ENCODE results near the gene DDX47. TPM values are rescaled to one million over a fixed set of nuclear protein-coding genes. Genes with fewer than 3 reads are reported as not detected.
"Not testable (repeated sequence)": the region's sequence is repeated elsewhere in the genome, so short reads cannot be mapped to it uniquely, and the experiment has no call there.

DDX47 gene
- total RNA-seq, 5 donors from 2014 or later (not counting 1 experiment from before 2014, with no cell fraction given): 60.4 to 141 (median 69.8) TPM

GRCh38 chr12:12804432-12804886 lies 8.7 kb upstream of the DDX47 start:
- no peaks in the 10 kb centered on the region for H3K36me3 ChIP-seq (ENCODE audit: control insufficient read depth in 2 of 2, extremely low read depth in 1 of 2, insufficient read depth in 1 of 2, low read length in 1 of 2)
- H3K4me1 ChIP-seq (ENCODE audit: control insufficient read depth in 1 of 2, extremely low read depth in 1 of 2, insufficient read depth in 2 of 2, low read length in 2 of 2): peaks cover 25 to 39% of the 10 kb centered on the region in 2 experiments
- H3K4me3 ChIP-seq (ENCODE audit: control insufficient read depth in 1 of 2, extremely low read depth in 1 of 2, low read length in 1 of 2): no peak overlapping the region
- no peaks in the 10 kb centered on the region for H3K27me3 Mint-ChIP-seq
- CTCF ChIA-PET: interaction anchor here (0.6 to 1.5 kb wide), 5 partner anchors 15 to 148 kb away, joined by 3 to 9 read pairs (median 4); no protein-coding TSS in a partner anchor
- H3K27ac Mint-ChIP-seq: peak overlapping the region; percentile 93 to 100
- no peak overlapping the region for H3K27ac ChIP-seq (ENCODE audit: low read length)
- WGBS (ENCODE audit: insufficient coverage): no CpG with 5 or more reads among the region's 6 CpGs
- DNase-seq (no peak), ATAC-seq (replicated peaks in 1 of 4) (no peak)
- H3K27me3 ChIP-seq (replicated peaks in 1 of 2; ENCODE audit: control insufficient read depth in 2 of 2, extremely low read depth in 1 of 2, insufficient read depth in 2 of 2, low read length in 1 of 2): no peaks in the 10 kb centered on the region
- H3K9me3 ChIP-seq: no peaks in the 10 kb centered on the region
- POLR2A ChIA-PET: interaction anchor here (0.7 to 1.0 kb wide), 3 partner anchors 9 to 429 kb away, joined by 3 to 5 read pairs (median 3); no protein-coding TSS in a partner anchor
- peaks cover 61 to 71% (median 65%) of the 10 kb centered on the region in 3 donors for H3K4me1 Mint-ChIP-seq
- H3K9me3 Mint-ChIP-seq: no peaks in the 10 kb centered on the region
- H3K4me3 Mint-ChIP-seq: no peak overlapping the region
- H3K36me3 Mint-ChIP-seq: no peaks in the 10 kb centered on the region

- Histone ChIP-seq H3K27ac (ENCODE audit: low read length) (peak overlapping the region; percentile 93), H3K27me3 (replicated peaks in 1 of 2; ENCODE audit: control insufficient read depth in 2 of 2, extremely low read depth in 1 of 2, insufficient read depth in 2 of 2, low read length in 1 of 2) (no peaks in the 10 kb centered on the region), H3K4me1 (ENCODE audit: control insufficient read depth in 1 of 2, extremely low read depth in 1 of 2, insufficient read depth in 2 of 2, low read length in 2 of 2) (peaks cover 25 to 39% of the 10 kb centered on the region in 2 experiments), H3K36me3 (ENCODE audit: control insufficient read depth in 2 of 2, extremely low read depth in 1 of 2, insufficient read depth in 1 of 2, low read length in 1 of 2) (no peaks in the 10 kb centered on the region), H3K9me3 (no peaks in the 10 kb centered on the region), H3K4me3 (ENCODE audit: control insufficient read depth in 1 of 2, extremely low read depth in 1 of 2, low read length in 1 of 2) (no peak overlapping the region)
- POLR2A ChIA-PET: interaction anchor here in 1 of 2 donors (0.6 to 0.7 kb wide), 2 partner anchors 10 to 195 kb away, joined by 3 to 6 read pairs; no protein-coding TSS in a partner anchor
- CTCF ChIA-PET: interaction anchor here (0.6 to 1.1 kb wide), 4 partner anchors 18 to 498 kb away, joined by 4 to 6 read pairs (median 6); no protein-coding TSS in a partner anchor
- H3K27me3 Mint-ChIP-seq: no peaks in the 10 kb centered on the region
- peaks cover 61 to 77% (median 73%) of the 10 kb centered on the region in 3 donors for H3K4me1 Mint-ChIP-seq
- peak overlapping the region; percentile 93 to 100 for H3K27ac Mint-ChIP-seq
- no peak for DNase-seq
- 74% methylated on average over 6 of the region's 8 CpGs for WGBS (ENCODE audit: insufficient coverage)
- ATAC-seq (replicated peaks in 1 of 4): no peak
- H3K9me3 Mint-ChIP-seq: no peaks in the 10 kb centered on the region
- peak overlapping the region in 1 of 3 donors; percentile 62 for H3K4me3 Mint-ChIP-seq
- no peaks in the 10 kb centered on the region for H3K36me3 Mint-ChIP-seq
Observed at GRCh38 chr12:12806784-12807516, 6.2 kb upstream of the DDX47 start.

GRCh38 chr12:12807517-12807903 lies 5.6 kb upstream of the DDX47 start:
- not testable (repeated sequence) for DNase-seq; H3K27me3 ChIP-seq (replicated peaks in 1 of 2; ENCODE audit: control insufficient read depth in 2 of 2, extremely low read depth in 1 of 2, insufficient read depth in 2 of 2, low read length in 1 of 2); H3K36me3 ChIP-seq (ENCODE audit: control insufficient read depth in 2 of 2, extremely low read depth in 1 of 2, insufficient read depth in 1 of 2, low read length in 1 of 2); H3K4me3 ChIP-seq (ENCODE audit: control insufficient read depth in 1 of 2, extremely low read depth in 1 of 2, low read length in 1 of 2); ATAC-seq (replicated peaks in 1 of 4); H3K36me3 Mint-ChIP-seq; H3K9me3 ChIP-seq; H3K27me3 Mint-ChIP-seq; H3K9me3 Mint-ChIP-seq
- Histone ChIP-seq H3K27ac (ENCODE audit: low read length) (peak overlapping the region; percentile 93), H3K4me1 (ENCODE audit: control insufficient read depth in 1 of 2, extremely low read depth in 1 of 2, insufficient read depth in 2 of 2, low read length in 2 of 2) (peaks cover 25 to 39% of the 10 kb centered on the region in 2 experiments)
- Mint-ChIP-seq H3K27ac (peak overlapping the region; percentile 93 to 100), H3K4me3 (peak overlapping the region in 1 of 3 donors; percentile 62), H3K4me1 (peaks cover 56 to 71% (median 70%) of the 10 kb centered on the region in 3 donors)
- ChIA-PET POLR2A (interaction anchor here in 1 of 2 donors (0.6 kb wide), 1 partner anchor 194 kb away, joined by 6 read pairs; no protein-coding TSS in a partner anchor), CTCF (interaction anchor here (0.6 to 1.1 kb wide), 4 partner anchors 18 to 499 kb away, joined by 4 to 6 read pairs (median 6); no protein-coding TSS in a partner anchor)
- no CpG with 5 or more reads among the region's 3 CpGs for WGBS (ENCODE audit: insufficient coverage)

GRCh38 chr12:12807970-12808702 lies 5.0 kb upstream of the DDX47 start:
- H3K27me3 Mint-ChIP-seq: no peaks in the 10 kb centered on the region
- peak overlapping the region; percentile 94 to 100 for H3K27ac Mint-ChIP-seq
- ATAC-seq (replicated peaks in 1 of 4) (peak; percentile 82 to 88 (median 86)), DNase-seq (peak; percentile 36 to 89 (median 71))
- Histone ChIP-seq H3K4me1 (ENCODE audit: control insufficient read depth in 1 of 2, extremely low read depth in 1 of 2, insufficient read depth in 2 of 2, low read length in 2 of 2) (peaks cover 25 to 40% of the 10 kb centered on the region in 2 experiments), H3K9me3 (no peaks in the 10 kb centered on the region), H3K27ac (ENCODE audit: low read length) (peak overlapping the region; percentile 93), H3K27me3 (replicated peaks in 1 of 2; ENCODE audit: control insufficient read depth in 2 of 2, extremely low read depth in 1 of 2, insufficient read depth in 2 of 2, low read length in 1 of 2) (no peaks in the 10 kb centered on the region), H3K36me3 (ENCODE audit: control insufficient read depth in 2 of 2, extremely low read depth in 1 of 2, insufficient read depth in 1 of 2, low read length in 1 of 2) (no peaks in the 10 kb centered on the region), H3K4me3 (ENCODE audit: control insufficient read depth in 1 of 2, extremely low read depth in 1 of 2, low read length in 1 of 2) (peak overlapping the region in 1 of 2 donors; percentile 7)
- ChIA-PET CTCF (interaction anchor here (0.7 to 1.4 kb wide), 6 partner anchors 18 to 1637 kb away, joined by 3 to 6 read pairs (median 5); partner anchors contain the start of gene SMIM10L1 (in 1 of the 2)), POLR2A (interaction anchor here in 1 of 2 donors (0.6 to 1.0 kb wide), 3 partner anchors 8 to 102 kb away, joined by 3 to 5 read pairs (median 4); no protein-coding TSS in a partner anchor)
- H3K9me3 Mint-ChIP-seq: no peaks in the 10 kb centered on the region
- H3K36me3 Mint-ChIP-seq: peaks cover under 1% of the 10 kb centered on the region
- peak overlapping the region; percentile 52 to 76 (median 62) for H3K4me3 Mint-ChIP-seq
- H3K4me1 Mint-ChIP-seq: peaks cover 56 to 70% (median 70%) of the 10 kb centered on the region in 3 donors
- 0% methylated on average over 5 of the region's 11 CpGs for WGBS (ENCODE audit: insufficient coverage)

- no peaks in the 10 kb centered on the region for H3K9me3 ChIP-seq
- DNase-seq (no peak), ATAC-seq (replicated peaks in 1 of 4) (no peak)
- ChIA-PET POLR2A (no interaction called here), CTCF (interaction anchor here (0.7 to 5.3 kb wide), 3 partner anchors 21 to 24 kb away, joined by 3 to 48 read pairs (median 4); no protein-coding TSS in a partner anchor)
- peaks cover 0 to 5% of the 10 kb centered on the region in 2 donors for H3K36me3 ChIP-seq (ENCODE audit: control insufficient read depth in 2 of 2, extremely low read depth in 1 of 2, insufficient read depth in 1 of 2, low read length in 1 of 2)
- 94% methylated on average over 5 of the region's 10 CpGs for WGBS (ENCODE audit: insufficient coverage)
- H3K27me3 ChIP-seq (replicated peaks in 1 of 2; ENCODE audit: control insufficient read depth in 2 of 2, extremely low read depth in 1 of 2, insufficient read depth in 2 of 2, low read length in 1 of 2): no peaks in the 10 kb centered on the region
- Mint-ChIP-seq H3K36me3 (peaks cover 15% of the 10 kb centered on the region), H3K4me3 (no peak overlapping the region), H3K4me1 (peaks cover 68 to 72% (median 72%) of the 10 kb centered on the region in 3 donors), H3K27me3 (no peaks in the 10 kb centered on the region), H3K27ac (peak overlapping the region; percentile 75 to 80), H3K9me3 (no peaks in the 10 kb centered on the region)
- peaks cover 37 to 52% of the 10 kb centered on the region in 2 experiments for H3K4me1 ChIP-seq (ENCODE audit: control insufficient read depth in 1 of 2, extremely low read depth in 1 of 2, insufficient read depth in 2 of 2, low read length in 2 of 2)
- no peak overlapping the region for H3K27ac ChIP-seq (ENCODE audit: low read length)
- H3K4me3 ChIP-seq (ENCODE audit: control insufficient read depth in 1 of 2, extremely low read depth in 1 of 2, low read length in 1 of 2): no peak overlapping the region
Observed at GRCh38 chr12:12810553-12811021, 2.6 kb upstream of the DDX47 start.
